Panc1 (cell line): ENCODE data around the gene SLCO3A1. TPM values are rescaled to one million over a fixed set of nuclear protein-coding genes. Genes with fewer than 3 reads are reported as not detected.

Experiments
- ATAC-seq: fragments of 200-7000 bp; cut with Tn5 transposase; 2 replicates; pipeline ENCODE4 v1.9.1; 2020; ENCODE audit warnings: mild to moderate bottlenecking, moderate library complexity
- BruUV-seq: library from RNA; stranded (reverse); fragments of 400-500 nt; replicated peaks from 2 replicates; lab custom pipeline; 2021; lab: Mats Ljungman, UMichigan
- CTCF ChIA-PET: fragments of 300-600 bp; sonication (Branson Sonifier 250); formaldehyde crosslinking; loops from one replicate; lab custom pipeline; 2022; ENCODE audit warnings: antibody characterized with exemption; lab: Charles Lee
- POLR2A ChIA-PET: fragments of 300-600 bp; sonication (Branson Sonifier 250); formaldehyde crosslinking; loops from one replicate; lab custom pipeline; 2022; ENCODE audit warnings: antibody characterized with exemption; lab: Charles Lee
- DNase-seq: peaks from one replicate; pipeline ENCODE4 v3.0.0-alpha.2; 2010; ENCODE audit warnings: low read depth, low spot score
- H3K27ac ChIP-seq: 2 replicates; pipeline ENCODE4 v1.5.1; 2011; ENCODE audit warnings: mild to moderate bottlenecking, low read length, inconsistent platforms
- H3K27me3 ChIP-seq: fragments of 200-500 bp; sonication (Bioruptor generic); 2 replicates; pipeline ENCODE4 v1.6.0; 2014; ENCODE audit warnings: low read length, inconsistent platforms; ENCODE audit not compliant: control insufficient read depth, insufficient read depth
- H3K36me3 ChIP-seq: fragments of 200-500 bp; sonication (Bioruptor generic); 2 replicates; pipeline ENCODE4 v1.5.1; 2014; ENCODE audit warnings: inconsistent platforms, mild to moderate bottlenecking, low read length, moderate library complexity; ENCODE audit not compliant: control insufficient read depth, insufficient read depth
- H3K4me1 ChIP-seq: 2 replicates; pipeline ENCODE4 v1.5.1; 2011; ENCODE audit warnings: inconsistent platforms, mild to moderate bottlenecking, low read length, moderate library complexity; ENCODE audit not compliant: control insufficient read depth, insufficient read depth
- H3K4me3 ChIP-seq, 2 experiments: 2 replicates each; pipeline ENCODE4 v1.5.1; 2011 to 2012; ENCODE audit warnings: low read depth in 2 of 2, low read length in 2 of 2, mild to moderate bottlenecking in 2 of 2, inconsistent platforms in 1 of 2, moderate library complexity in 1 of 2
- H3K9me3 ChIP-seq: fragments of 200-500 bp; sonication (Bioruptor generic); 2 replicates; pipeline ENCODE4 v1.5.1; 2014; ENCODE audit warnings: low read depth, mild to moderate bottlenecking, inconsistent platforms, low read length, moderate library complexity; ENCODE audit not compliant: control insufficient read depth, insufficient read depth
- POLR2AphosphoS5 ChIP-seq: IDR thresholded peaks from 2 replicates; pipeline ENCODE4 v1.6.1; 2012; ENCODE audit warnings: mild to moderate bottlenecking, low read depth, low read length, moderate library complexity
- SIN3A ChIP-seq: IDR thresholded peaks from 2 replicates; pipeline ENCODE4 v1.6.1; 2012; ENCODE audit warnings: low read depth, mild to moderate bottlenecking, low read length, moderate library complexity, borderline replicate concordance; ENCODE audit not compliant: insufficient read depth
- TCF7L2 ChIP-seq: IDR thresholded peaks from 2 replicates; pipeline ENCODE4 v1.6.1; 2011; ENCODE audit warnings: mild to moderate bottlenecking, low read depth, low read length, inconsistent platforms
- in situ Hi-C: cut with HindIII; loops from 2 replicates; pipeline ENCODE4 v1.10.0; 2016; ENCODE audit warnings: low sequenced_read_pairs, low pct_unique_long_range_greater_than_20kb
- intact Hi-C: fragments of 100-400 bp; cut with micrococcal nuclease; formaldehyde crosslinking; loops from one replicate; pipeline ENCODE4 v1.10.0; 2022; ENCODE audit not compliant: unreplicated experiment
- total RNA-seq: library from RNA; stranded (reverse); gene quantifications from one replicate; pipeline ENCODE4 v1.2.1, GENCODE V29; 2021; ENCODE audit not compliant: unreplicated experiment
- TF ChIP-seq, protein P1 (sequence below): fragments of 450-650 bp; IDR thresholded peaks from 2 replicates; pipeline ENCODE4 v1.5.1; 2017; ENCODE audit warnings: mild to moderate bottlenecking
- TF ChIP-seq, protein P2 (sequence below), 2 experiments: IDR thresholded peaks; 2 replicates each; pipeline ENCODE4 v1.6.1; 2011 to 2012; ENCODE audit warnings: low read depth in 2 of 2, control low read depth in 1 of 2, low read length in 1 of 2, mild to moderate bottlenecking in 1 of 2, moderate library complexity in 1 of 2; ENCODE audit not compliant: insufficient read depth in 1 of 2

The SLCO3A1 gene
- total RNA-seq, 1 experiment from 2014 or later = 20.6 TPM

DNA sequence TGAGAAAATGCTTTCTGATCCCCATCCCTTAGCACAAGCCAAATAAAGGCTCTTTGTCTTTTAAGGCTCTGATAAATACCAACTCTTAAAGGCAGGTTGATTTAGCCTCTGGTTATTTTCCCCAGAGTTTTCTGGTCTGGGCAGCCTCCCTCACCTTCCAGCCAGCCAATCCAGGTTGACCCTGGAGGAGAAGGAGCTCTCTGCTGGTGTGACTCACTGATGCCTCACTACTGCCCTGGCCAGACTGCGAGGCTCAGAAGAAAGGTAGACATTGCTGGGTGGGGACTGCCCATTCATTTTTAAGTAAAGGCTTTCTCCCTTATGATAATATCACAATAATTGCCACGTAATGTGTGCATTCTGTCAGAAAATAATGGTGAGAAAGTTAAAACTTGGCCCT lies 37.1 kb downstream of the SLCO3A1 start:
- no peak for DNase-seq
- H3K4me1 ChIP-seq = peaks cover 4% of the 10 kb centered on the region
- peak; percentile 87 for ATAC-seq
- no peaks in the 10 kb centered on the region for H3K27me3 ChIP-seq
- no peak overlapping the region for H3K27ac ChIP-seq
- TF ChIP-seq, protein P1, sequence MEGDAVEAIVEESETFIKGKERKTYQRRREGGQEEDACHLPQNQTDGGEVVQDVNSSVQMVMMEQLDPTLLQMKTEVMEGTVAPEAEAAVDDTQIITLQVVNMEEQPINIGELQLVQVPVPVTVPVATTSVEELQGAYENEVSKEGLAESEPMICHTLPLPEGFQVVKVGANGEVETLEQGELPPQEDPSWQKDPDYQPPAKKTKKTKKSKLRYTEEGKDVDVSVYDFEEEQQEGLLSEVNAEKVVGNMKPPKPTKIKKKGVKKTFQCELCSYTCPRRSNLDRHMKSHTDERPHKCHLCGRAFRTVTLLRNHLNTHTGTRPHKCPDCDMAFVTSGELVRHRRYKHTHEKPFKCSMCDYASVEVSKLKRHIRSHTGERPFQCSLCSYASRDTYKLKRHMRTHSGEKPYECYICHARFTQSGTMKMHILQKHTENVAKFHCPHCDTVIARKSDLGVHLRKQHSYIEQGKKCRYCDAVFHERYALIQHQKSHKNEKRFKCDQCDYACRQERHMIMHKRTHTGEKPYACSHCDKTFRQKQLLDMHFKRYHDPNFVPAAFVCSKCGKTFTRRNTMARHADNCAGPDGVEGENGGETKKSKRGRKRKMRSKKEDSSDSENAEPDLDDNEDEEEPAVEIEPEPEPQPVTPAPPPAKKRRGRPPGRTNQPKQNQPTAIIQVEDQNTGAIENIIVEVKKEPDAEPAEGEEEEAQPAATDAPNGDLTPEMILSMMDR = no peak
- no peak for TF ChIP-seq TCF7L2
- no TSS peak for BruUV-seq
- intact Hi-C loops = no loop called here
- CTCF ChIA-PET = interaction anchor here (1.0 kb wide), 1 partner anchor 23 kb away, joined by 8 read pairs; no protein-coding TSS in a partner anchor
- POLR2A ChIA-PET = interaction anchor here (0.5 to 0.6 kb wide), 3 partner anchors 73 to 988 kb away, joined by 3 to 7 read pairs (median 5); no protein-coding TSS in a partner anchor
- H3K9me3 ChIP-seq = peaks cover 3% of the 10 kb centered on the region; the same call in 1 of the 2 replicates
- in situ Hi-C loops = no loop called here
- H3K4me3 ChIP-seq = no peak overlapping the region
- no peaks in the 10 kb centered on the region for H3K36me3 ChIP-seq

DNA sequence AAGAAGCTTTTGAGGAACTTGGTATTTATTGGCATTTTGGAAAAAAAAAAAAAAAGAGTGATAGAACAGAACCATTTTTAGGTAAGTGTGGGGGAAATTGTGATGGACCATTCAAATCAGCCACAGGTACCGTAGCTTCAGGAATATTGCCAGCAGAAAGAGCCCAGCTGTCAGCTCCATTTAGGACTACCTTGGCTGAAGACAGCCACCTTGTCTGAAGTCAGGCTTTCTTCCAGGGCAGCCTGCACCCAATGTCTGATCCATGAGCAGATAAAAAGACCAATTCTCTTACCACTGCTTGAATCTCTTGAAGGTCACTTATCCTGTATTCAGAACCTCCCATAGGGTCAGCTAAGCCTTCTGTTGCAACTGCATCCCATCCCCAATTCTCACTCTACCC lies 37.6 kb downstream of the SLCO3A1 start:
- BruUV-seq = no TSS peak
- peaks cover 3% of the 10 kb centered on the region; the same call in 1 of the 2 replicates for H3K9me3 ChIP-seq
- H3K27ac ChIP-seq = no peak overlapping the region
- H3K4me3 ChIP-seq = no peak overlapping the region
- ChIA-PET POLR2A (interaction anchor here (0.6 kb wide), 2 partner anchors 961 to 989 kb away, joined by 5 to 7 read pairs; no protein-coding TSS in a partner anchor), CTCF (no interaction called here)
- intact Hi-C loops (no loop called here), in situ Hi-C loops (no loop called here)
- DNase-seq (no peak), ATAC-seq (no peak)
- H3K27me3 ChIP-seq = no peaks in the 10 kb centered on the region
- no peaks in the 10 kb centered on the region for H3K36me3 ChIP-seq
- peaks cover 4% of the 10 kb centered on the region for H3K4me1 ChIP-seq
- TF ChIP-seq, protein P1 = no peak
- TF ChIP-seq TCF7L2 (no peak), SIN3A (no peak), POLR2AphosphoS5 (no peak)
- TF ChIP-seq, protein P2, sequence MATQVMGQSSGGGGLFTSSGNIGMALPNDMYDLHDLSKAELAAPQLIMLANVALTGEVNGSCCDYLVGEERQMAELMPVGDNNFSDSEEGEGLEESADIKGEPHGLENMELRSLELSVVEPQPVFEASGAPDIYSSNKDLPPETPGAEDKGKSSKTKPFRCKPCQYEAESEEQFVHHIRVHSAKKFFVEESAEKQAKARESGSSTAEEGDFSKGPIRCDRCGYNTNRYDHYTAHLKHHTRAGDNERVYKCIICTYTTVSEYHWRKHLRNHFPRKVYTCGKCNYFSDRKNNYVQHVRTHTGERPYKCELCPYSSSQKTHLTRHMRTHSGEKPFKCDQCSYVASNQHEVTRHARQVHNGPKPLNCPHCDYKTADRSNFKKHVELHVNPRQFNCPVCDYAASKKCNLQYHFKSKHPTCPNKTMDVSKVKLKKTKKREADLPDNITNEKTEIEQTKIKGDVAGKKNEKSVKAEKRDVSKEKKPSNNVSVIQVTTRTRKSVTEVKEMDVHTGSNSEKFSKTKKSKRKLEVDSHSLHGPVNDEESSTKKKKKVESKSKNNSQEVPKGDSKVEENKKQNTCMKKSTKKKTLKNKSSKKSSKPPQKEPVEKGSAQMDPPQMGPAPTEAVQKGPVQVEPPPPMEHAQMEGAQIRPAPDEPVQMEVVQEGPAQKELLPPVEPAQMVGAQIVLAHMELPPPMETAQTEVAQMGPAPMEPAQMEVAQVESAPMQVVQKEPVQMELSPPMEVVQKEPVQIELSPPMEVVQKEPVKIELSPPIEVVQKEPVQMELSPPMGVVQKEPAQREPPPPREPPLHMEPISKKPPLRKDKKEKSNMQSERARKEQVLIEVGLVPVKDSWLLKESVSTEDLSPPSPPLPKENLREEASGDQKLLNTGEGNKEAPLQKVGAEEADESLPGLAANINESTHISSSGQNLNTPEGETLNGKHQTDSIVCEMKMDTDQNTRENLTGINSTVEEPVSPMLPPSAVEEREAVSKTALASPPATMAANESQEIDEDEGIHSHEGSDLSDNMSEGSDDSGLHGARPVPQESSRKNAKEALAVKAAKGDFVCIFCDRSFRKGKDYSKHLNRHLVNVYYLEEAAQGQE (IDR thresholded peaks at IDR 0.05; ENCODE audit: insufficient read depth in 1 of 2, low read depth in 2 of 2, low read length in 1 of 2) = no peak
